ENCODE data around the gene CTNND2.

- no peak for TF ChIP-seq CTCF (IDR thresholded peaks at IDR 0.05; ENCODE audit: low read depth, low read length, poor library complexity, severe bottlenecking)
- TF ChIP-seq EZH2phosphoT487 (IDR thresholded peaks at IDR 0.05; ENCODE audit: borderline replicate concordance, low read length), result no peak
Measured at GRCh38 chr5:11415751-11416150, 488.5 kb downstream of the CTNND2 start.

Measured in DOHH2 (cell line).